Neural crest cell (in vitro differentiated cells): Measurements from ENCODE around the gene ERP44. TPM values are rescaled to one million over a fixed set of nuclear protein-coding genes. Genes with fewer than 3 reads are reported as not detected.
A peak's percentile ranks its signal among the peaks of the same experiment; 100 is the strongest.

Experiments
- DNase-seq: peaks from one replicate; pipeline ENCODE4 v3.0.0; 2021; ENCODE audit warnings: low read depth, mixed read lengths, low spot score
- H3K27ac Mint-ChIP-seq: one replicate; pipeline ENCODE4 v1.8.0; 2021; ENCODE audit warnings: mild to moderate bottlenecking, mixed read lengths; ENCODE audit not compliant: unreplicated experiment
- H3K27me3 Mint-ChIP-seq: 2 replicates; pipeline ENCODE4 v1.8.0; 2021; ENCODE audit warnings: low read depth, mild to moderate bottlenecking, mixed read lengths
- H3K36me3 Mint-ChIP-seq: 2 replicates; pipeline ENCODE4 v1.8.0; 2021; ENCODE audit warnings: low read depth, mild to moderate bottlenecking, mixed read lengths
- H3K4me1 Mint-ChIP-seq: 2 replicates; pipeline ENCODE4 v1.8.0; 2021; ENCODE audit warnings: mixed read lengths
- H3K4me3 Mint-ChIP-seq: one replicate; pipeline ENCODE4 v1.8.0; 2021; ENCODE audit warnings: mild to moderate bottlenecking, mixed read lengths
- H3K9me3 Mint-ChIP-seq: 2 replicates; pipeline ENCODE4 v1.8.0; 2021; ENCODE audit warnings: mixed read lengths
- CTCF ChIP-seq: fragments of 200-600 bp; sonication (generic); conservative IDR thresholded peaks from 2 replicates; pipeline ENCODE4 v1.5.0; 2021; ENCODE audit warnings: antibody characterized with exemption, mild to moderate bottlenecking
- total RNA-seq: library from RNA; stranded (reverse); gene quantifications from 2 replicates; pipeline ENCODE4 v1.2.1, GENCODE V29; 2021

ERP44 gene
- total RNA-seq, 1 donor from 2014 or later, result 13.6 TPM

GRCh38 chr9:100106616-100107015 lies 7.8 kb upstream of the ERP44 start:
- Mint-ChIP-seq H3K27me3 (no peaks in the 10 kb centered on the region), H3K9me3 (no peaks in the 10 kb centered on the region), H3K4me3 (no peak overlapping the region), H3K27ac (no peak overlapping the region), H3K4me1 (peaks cover 7% of the 10 kb centered on the region), H3K36me3 (no peaks in the 10 kb centered on the region)
- no peak for TF ChIP-seq CTCF
- no peak for DNase-seq

GRCh38 chr9:100105861-100106260 lies 7.1 kb upstream of the ERP44 start:
- no peak for DNase-seq
- Mint-ChIP-seq H3K36me3 (no peaks in the 10 kb centered on the region), H3K9me3 (no peaks in the 10 kb centered on the region), H3K27ac (no peak overlapping the region), H3K4me3 (no peak overlapping the region), H3K27me3 (no peaks in the 10 kb centered on the region), H3K4me1 (peaks cover under 1% of the 10 kb centered on the region)
- no peak for TF ChIP-seq CTCF

- Mint-ChIP-seq H3K9me3 (no peaks in the 10 kb centered on the region), H3K27me3 (no peaks in the 10 kb centered on the region), H3K36me3 (no peaks in the 10 kb centered on the region), H3K4me3 (no peak overlapping the region), H3K27ac (no peak overlapping the region), H3K4me1 (peaks cover 9% of the 10 kb centered on the region)
- DNase-seq, result no peak
- no peak for TF ChIP-seq CTCF
Measured at GRCh38 chr9:100104314-100104713, 5.5 kb upstream of the ERP44 start.

- H3K4me1 Mint-ChIP-seq, result peaks cover 22% of the 10 kb centered on the region
- no peak for DNase-seq
- TF ChIP-seq CTCF, result no peak
- H3K4me3 Mint-ChIP-seq, result peak overlapping the region; percentile 33
- H3K9me3 Mint-ChIP-seq, result no peaks in the 10 kb centered on the region
- no peaks in the 10 kb centered on the region for H3K27me3 Mint-ChIP-seq
- H3K36me3 Mint-ChIP-seq, result no peaks in the 10 kb centered on the region
- no peak overlapping the region for H3K27ac Mint-ChIP-seq
Measured at GRCh38 chr9:100101608-100102007, 2.8 kb upstream of the ERP44 start.

GRCh38 chr9:100100146-100100667 lies 1.4 kb upstream of the ERP44 start:
- DNase-seq, result no peak
- no peak for TF ChIP-seq CTCF
- no peaks in the 10 kb centered on the region for H3K36me3 Mint-ChIP-seq
- peaks cover 30% of the 10 kb centered on the region for H3K4me1 Mint-ChIP-seq
- H3K27ac Mint-ChIP-seq, result no peak overlapping the region
- peak overlapping the region; percentile 100 for H3K4me3 Mint-ChIP-seq
- no peaks in the 10 kb centered on the region for H3K27me3 Mint-ChIP-seq
- H3K9me3 Mint-ChIP-seq, result no peaks in the 10 kb centered on the region

GRCh38 chr9:100099722-100100042 lies 882 bp upstream of the ERP44 start:
- no peaks in the 10 kb centered on the region for H3K9me3 Mint-ChIP-seq
- H3K4me3 Mint-ChIP-seq, result peak overlapping the region; percentile 100
- H3K27ac Mint-ChIP-seq, result peak overlapping the region; percentile 83
- H3K4me1 Mint-ChIP-seq, result peaks cover 30% of the 10 kb centered on the region
- DNase-seq, result peak; percentile 6
- H3K27me3 Mint-ChIP-seq, result no peaks in the 10 kb centered on the region
- no peaks in the 10 kb centered on the region for H3K36me3 Mint-ChIP-seq
- no peak for TF ChIP-seq CTCF
